Panc1 (cell line): Measurements from ENCODE around the gene C11orf24. TPM values are rescaled to one million over a fixed set of nuclear protein-coding genes. Genes with fewer than 3 reads are reported as not detected.

Source experiments
- ATAC-seq: fragments of 200-7000 bp; cut with Tn5 transposase; 2 replicates; pipeline ENCODE4 v1.9.1; 2020; ENCODE audit warnings: mild to moderate bottlenecking, moderate library complexity
- BruUV-seq: library from RNA; stranded (reverse); fragments of 400-500 nt; replicated peaks from 2 replicates; lab custom pipeline; 2021; lab: Mats Ljungman, UMichigan
- CTCF ChIA-PET: fragments of 300-600 bp; sonication (Branson Sonifier 250); formaldehyde crosslinking; loops from one replicate; lab custom pipeline; 2022; ENCODE audit warnings: antibody characterized with exemption; lab: Charles Lee
- POLR2A ChIA-PET: fragments of 300-600 bp; sonication (Branson Sonifier 250); formaldehyde crosslinking; loops from one replicate; lab custom pipeline; 2022; ENCODE audit warnings: antibody characterized with exemption; lab: Charles Lee
- DNase-seq: peaks from one replicate; pipeline ENCODE4 v3.0.0-alpha.2; 2010; ENCODE audit warnings: low read depth, low spot score
- H3K27ac ChIP-seq: 2 replicates; pipeline ENCODE4 v1.5.1; 2011; ENCODE audit warnings: mild to moderate bottlenecking, low read length, inconsistent platforms
- H3K27me3 ChIP-seq: fragments of 200-500 bp; sonication (Bioruptor generic); 2 replicates; pipeline ENCODE4 v1.6.0; 2014; ENCODE audit warnings: low read length, inconsistent platforms; ENCODE audit not compliant: control insufficient read depth, insufficient read depth
- H3K36me3 ChIP-seq: fragments of 200-500 bp; sonication (Bioruptor generic); 2 replicates; pipeline ENCODE4 v1.5.1; 2014; ENCODE audit warnings: inconsistent platforms, mild to moderate bottlenecking, low read length, moderate library complexity; ENCODE audit not compliant: control insufficient read depth, insufficient read depth
- H3K4me1 ChIP-seq: 2 replicates; pipeline ENCODE4 v1.5.1; 2011; ENCODE audit warnings: inconsistent platforms, mild to moderate bottlenecking, low read length, moderate library complexity; ENCODE audit not compliant: control insufficient read depth, insufficient read depth
- H3K4me3 ChIP-seq, 2 experiments: 2 replicates each; pipeline ENCODE4 v1.5.1; 2011 to 2012; ENCODE audit warnings: low read depth in 2 of 2, low read length in 2 of 2, mild to moderate bottlenecking in 2 of 2, inconsistent platforms in 1 of 2, moderate library complexity in 1 of 2
- H3K9me3 ChIP-seq: fragments of 200-500 bp; sonication (Bioruptor generic); 2 replicates; pipeline ENCODE4 v1.5.1; 2014; ENCODE audit warnings: low read depth, mild to moderate bottlenecking, inconsistent platforms, low read length, moderate library complexity; ENCODE audit not compliant: control insufficient read depth, insufficient read depth
- CTCF ChIP-seq: fragments of 450-650 bp; IDR thresholded peaks from 2 replicates; pipeline ENCODE4 v1.5.1; 2017; ENCODE audit warnings: mild to moderate bottlenecking
- POLR2AphosphoS5 ChIP-seq: IDR thresholded peaks from 2 replicates; pipeline ENCODE4 v1.6.1; 2012; ENCODE audit warnings: mild to moderate bottlenecking, low read depth, low read length, moderate library complexity
- SIN3A ChIP-seq: IDR thresholded peaks from 2 replicates; pipeline ENCODE4 v1.6.1; 2012; ENCODE audit warnings: low read depth, mild to moderate bottlenecking, low read length, moderate library complexity, borderline replicate concordance; ENCODE audit not compliant: insufficient read depth
- TCF7L2 ChIP-seq: IDR thresholded peaks from 2 replicates; pipeline ENCODE4 v1.6.1; 2011; ENCODE audit warnings: mild to moderate bottlenecking, low read depth, low read length, inconsistent platforms
- in situ Hi-C: cut with HindIII; loops from 2 replicates; pipeline ENCODE4 v1.10.0; 2016; ENCODE audit warnings: low sequenced_read_pairs, low pct_unique_long_range_greater_than_20kb
- intact Hi-C: fragments of 100-400 bp; cut with micrococcal nuclease; formaldehyde crosslinking; loops from one replicate; pipeline ENCODE4 v1.10.0; 2022; ENCODE audit not compliant: unreplicated experiment
- total RNA-seq: library from RNA; stranded (reverse); gene quantifications from one replicate; pipeline ENCODE4 v1.2.1, GENCODE V29; 2021; ENCODE audit not compliant: unreplicated experiment
- TF ChIP-seq, protein P1 (sequence below), 2 experiments: IDR thresholded peaks; 2 replicates each; pipeline ENCODE4 v1.6.1; 2011 to 2012; ENCODE audit warnings: low read depth in 2 of 2, control low read depth in 1 of 2, low read length in 1 of 2, mild to moderate bottlenecking in 1 of 2, moderate library complexity in 1 of 2; ENCODE audit not compliant: insufficient read depth in 1 of 2

C11orf24 gene
- total RNA-seq, 1 experiment from 2014 or later = 53.1 TPM

GRCh38 chr11:68315171-68315920, 43.6 kb upstream of the C11orf24 start:
- DNase-seq (no peak), ATAC-seq (peak; percentile 65)
- ChIA-PET CTCF (interaction anchor here (0.6 to 0.9 kb wide), 2 partner anchors 19 to 271 kb away, joined by 3 read pairs; no protein-coding TSS in a partner anchor), POLR2A (interaction anchor here (0.5 to 0.7 kb wide), 4 partner anchors 8 to 257 kb away, joined by 3 to 6 read pairs (median 4); no protein-coding TSS in a partner anchor)
- H3K4me1 ChIP-seq = peaks cover 51% of the 10 kb centered on the region
- no peaks in the 10 kb centered on the region for H3K9me3 ChIP-seq
- intact Hi-C loops = loop anchor here (5.0 kb wide), 1 partner anchor 67 kb away; no protein-coding TSS in a partner anchor
- H3K36me3 ChIP-seq = no peaks in the 10 kb centered on the region
- in situ Hi-C loops = no loop called here
- no TSS peak for BruUV-seq
- H3K27ac ChIP-seq = peak overlapping the region; percentile 99
- H3K4me3 ChIP-seq = peak overlapping the region; percentile 73 to 75
- TF ChIP-seq, protein P1, sequence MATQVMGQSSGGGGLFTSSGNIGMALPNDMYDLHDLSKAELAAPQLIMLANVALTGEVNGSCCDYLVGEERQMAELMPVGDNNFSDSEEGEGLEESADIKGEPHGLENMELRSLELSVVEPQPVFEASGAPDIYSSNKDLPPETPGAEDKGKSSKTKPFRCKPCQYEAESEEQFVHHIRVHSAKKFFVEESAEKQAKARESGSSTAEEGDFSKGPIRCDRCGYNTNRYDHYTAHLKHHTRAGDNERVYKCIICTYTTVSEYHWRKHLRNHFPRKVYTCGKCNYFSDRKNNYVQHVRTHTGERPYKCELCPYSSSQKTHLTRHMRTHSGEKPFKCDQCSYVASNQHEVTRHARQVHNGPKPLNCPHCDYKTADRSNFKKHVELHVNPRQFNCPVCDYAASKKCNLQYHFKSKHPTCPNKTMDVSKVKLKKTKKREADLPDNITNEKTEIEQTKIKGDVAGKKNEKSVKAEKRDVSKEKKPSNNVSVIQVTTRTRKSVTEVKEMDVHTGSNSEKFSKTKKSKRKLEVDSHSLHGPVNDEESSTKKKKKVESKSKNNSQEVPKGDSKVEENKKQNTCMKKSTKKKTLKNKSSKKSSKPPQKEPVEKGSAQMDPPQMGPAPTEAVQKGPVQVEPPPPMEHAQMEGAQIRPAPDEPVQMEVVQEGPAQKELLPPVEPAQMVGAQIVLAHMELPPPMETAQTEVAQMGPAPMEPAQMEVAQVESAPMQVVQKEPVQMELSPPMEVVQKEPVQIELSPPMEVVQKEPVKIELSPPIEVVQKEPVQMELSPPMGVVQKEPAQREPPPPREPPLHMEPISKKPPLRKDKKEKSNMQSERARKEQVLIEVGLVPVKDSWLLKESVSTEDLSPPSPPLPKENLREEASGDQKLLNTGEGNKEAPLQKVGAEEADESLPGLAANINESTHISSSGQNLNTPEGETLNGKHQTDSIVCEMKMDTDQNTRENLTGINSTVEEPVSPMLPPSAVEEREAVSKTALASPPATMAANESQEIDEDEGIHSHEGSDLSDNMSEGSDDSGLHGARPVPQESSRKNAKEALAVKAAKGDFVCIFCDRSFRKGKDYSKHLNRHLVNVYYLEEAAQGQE (IDR thresholded peaks at IDR 0.05; ENCODE audit: insufficient read depth in 1 of 2, low read depth in 2 of 2, low read length in 1 of 2) = peak; percentile 76 to 79
- TF ChIP-seq SIN3A = no peak
- no peaks in the 10 kb centered on the region for H3K27me3 ChIP-seq

GRCh38 chr11:68314203-68315170, 42.7 kb upstream of the C11orf24 start:
- Histone ChIP-seq H3K9me3 (no peaks in the 10 kb centered on the region), H3K27ac (peak overlapping the region; percentile 99), H3K4me3 (peak overlapping the region; percentile 73 to 75), H3K36me3 (no peaks in the 10 kb centered on the region), H3K27me3 (no peaks in the 10 kb centered on the region), H3K4me1 (peaks cover 56% of the 10 kb centered on the region)
- intact Hi-C loops (loop anchor here (5.0 kb wide), 1 partner anchor 68 kb away; no protein-coding TSS in a partner anchor), in situ Hi-C loops (no loop called here)
- POLR2A ChIA-PET = interaction anchor here (0.6 kb wide), 1 partner anchor 811 kb away, joined by 3 read pairs; no protein-coding TSS in a partner anchor
- CTCF ChIA-PET = interaction anchor here (0.9 to 1.5 kb wide), 3 partner anchors 11 to 18 kb away, joined by 3 to 4 read pairs (median 3); no protein-coding TSS in a partner anchor
- no peak for DNase-seq
- TF ChIP-seq POLR2AphosphoS5 (no peak; the same call in 1 of the 2 replicates), TCF7L2 (no peak), CTCF (no peak), SIN3A (peak; percentile 17; the same call in 1 of the 2 replicates)
- TF ChIP-seq, protein P1 (IDR thresholded peaks at IDR 0.05; ENCODE audit: insufficient read depth in 1 of 2, low read depth in 2 of 2, low read length in 1 of 2) = no peak
- TSS peak; percentile 89 for BruUV-seq
- ATAC-seq = peak; percentile 51
